Measurements from ENCODE around the gene TMEM38A.
"Not testable (repeated sequence)": the region's sequence is repeated elsewhere in the genome, so short reads cannot be mapped to it uniquely, and the experiment has no call there.

TMEM38A gene

GRCh38 chr19:16726916-16727315, 66.0 kb downstream of the TMEM38A start:
- Mint-ChIP-seq H3K27ac (no peak overlapping the region), H3K4me3 (no peak overlapping the region)

GRCh38 chr19:16735650-16736266, 74.8 kb downstream of the TMEM38A start:
- not testable (repeated sequence) for H3K27ac Mint-ChIP-seq; H3K9me3 Mint-ChIP-seq; DNase-seq; H3K4me1 Mint-ChIP-seq; ATAC-seq; H3K36me3 Mint-ChIP-seq (ENCODE audit: low read depth); H3K27me3 Mint-ChIP-seq; H3K4me3 Mint-ChIP-seq

More at GRCh38 chr19:16726916-16727315, 66.0 kb downstream of the TMEM38A start:
- no peaks in the 10 kb centered on the region for H3K36me3 Mint-ChIP-seq (ENCODE audit: low read depth)
- no peaks in the 10 kb centered on the region for H3K27me3 Mint-ChIP-seq
- ATAC-seq (no peak), DNase-seq (no peak)
- no peaks in the 10 kb centered on the region for H3K9me3 Mint-ChIP-seq
- H3K4me1 Mint-ChIP-seq = no peaks in the 10 kb centered on the region

GRCh38 chr19:16736709-16737108, 75.8 kb downstream of the TMEM38A start:
- Mint-ChIP-seq H3K4me1 (no peaks in the 10 kb centered on the region), H3K4me3 (no peak overlapping the region), H3K27ac (no peak overlapping the region), H3K9me3 (no peaks in the 10 kb centered on the region), H3K27me3 (peaks cover 4% of the 10 kb centered on the region), H3K36me3 (ENCODE audit: low read depth) (no peaks in the 10 kb centered on the region)
- ATAC-seq = no peak
- DNase-seq = no peak

- ATAC-seq = no peak
- Mint-ChIP-seq H3K36me3 (ENCODE audit: low read depth) (no peaks in the 10 kb centered on the region), H3K9me3 (no peaks in the 10 kb centered on the region), H3K27ac (no peak overlapping the region), H3K27me3 (peaks cover 4% of the 10 kb centered on the region), H3K4me3 (no peak overlapping the region), H3K4me1 (no peaks in the 10 kb centered on the region)
- DNase-seq = no peak
These were observed 77.0 kb downstream of the TMEM38A start for GRCh38 chr19:16737911-16738310.

- Mint-ChIP-seq H3K27ac (no peak overlapping the region), H3K4me1 (no peaks in the 10 kb centered on the region), H3K36me3 (ENCODE audit: low read depth) (no peaks in the 10 kb centered on the region), H3K4me3 (no peak overlapping the region), H3K27me3 (peaks cover 4% of the 10 kb centered on the region), H3K9me3 (no peaks in the 10 kb centered on the region)
- DNase-seq (no peak), ATAC-seq (no peak)
These were observed 78.6 kb downstream of the TMEM38A start for GRCh38 chr19:16739546-16739945.

Measured in activated naive CD8-positive, alpha-beta T cell treated with anti-CD3 and anti-CD28 coated beads, Interleukin-2, amount 50 U/mL, for 24 hours (primary cell).